ENCODE results near the gene GRIK4.

GRIK4 gene

GRCh38 chr11:120655589-120655988, 144.0 kb downstream of the GRIK4 start:
- H3K27me3 ChIP-seq (ENCODE audit: insufficient read depth, poor library complexity, severe bottlenecking) = no peaks in the 10 kb centered on the region
- no peak overlapping the region for H3K4me3 ChIP-seq (ENCODE audit: severe bottlenecking)
- H3K4me1 ChIP-seq (ENCODE audit: insufficient read depth, poor library complexity, severe bottlenecking) = no peaks in the 10 kb centered on the region
- ATAC-seq (ENCODE audit: low read depth) = no peak
- no peak overlapping the region for H3K27ac ChIP-seq (ENCODE audit: poor library complexity, severe bottlenecking)
- no peak for TF ChIP-seq CTCF (IDR thresholded peaks at IDR 0.05; ENCODE audit: poor library complexity, severe bottlenecking)
- no peaks in the 10 kb centered on the region for H3K36me3 ChIP-seq (ENCODE audit: low read depth)
- no peaks in the 10 kb centered on the region for H3K9me3 ChIP-seq (ENCODE audit: severe bottlenecking)
- no peak for DNase-seq (ENCODE audit: low spot score)

- no peaks in the 10 kb centered on the region for H3K4me1 ChIP-seq (ENCODE audit: insufficient read depth, poor library complexity, severe bottlenecking)
- H3K4me3 ChIP-seq (ENCODE audit: severe bottlenecking) = no peak overlapping the region
- no peak overlapping the region for H3K27ac ChIP-seq (ENCODE audit: poor library complexity, severe bottlenecking)
- H3K27me3 ChIP-seq (ENCODE audit: insufficient read depth, poor library complexity, severe bottlenecking) = peaks cover under 1% of the 10 kb centered on the region
- DNase-seq (ENCODE audit: low spot score) (no peak), ATAC-seq (ENCODE audit: low read depth) (no peak)
- H3K36me3 ChIP-seq (ENCODE audit: low read depth) = no peaks in the 10 kb centered on the region
- no peak for TF ChIP-seq CTCF (IDR thresholded peaks at IDR 0.05; ENCODE audit: poor library complexity, severe bottlenecking)
- H3K9me3 ChIP-seq (ENCODE audit: severe bottlenecking) = no peaks in the 10 kb centered on the region
Observed at GRCh38 chr11:120657306-120658070, 145.9 kb downstream of the GRIK4 start.

GRCh38 chr11:120658071-120658423, 146.5 kb downstream of the GRIK4 start:
- DNase-seq (ENCODE audit: low spot score) = no peak
- ATAC-seq (ENCODE audit: low read depth) = no peak
- no peaks in the 10 kb centered on the region for H3K36me3 ChIP-seq (ENCODE audit: low read depth)
- H3K27me3 ChIP-seq (ENCODE audit: insufficient read depth, poor library complexity, severe bottlenecking) = peaks cover 4% of the 10 kb centered on the region
- no peaks in the 10 kb centered on the region for H3K9me3 ChIP-seq (ENCODE audit: severe bottlenecking)
- H3K4me3 ChIP-seq (ENCODE audit: severe bottlenecking) = no peak overlapping the region
- no peak overlapping the region for H3K27ac ChIP-seq (ENCODE audit: poor library complexity, severe bottlenecking)
- H3K4me1 ChIP-seq (ENCODE audit: insufficient read depth, poor library complexity, severe bottlenecking) = no peaks in the 10 kb centered on the region
- TF ChIP-seq CTCF (IDR thresholded peaks at IDR 0.05; ENCODE audit: poor library complexity, severe bottlenecking) = no peak

- TF ChIP-seq CTCF (IDR thresholded peaks at IDR 0.05; ENCODE audit: poor library complexity, severe bottlenecking) = no peak
- Histone ChIP-seq H3K27me3 (ENCODE audit: insufficient read depth, poor library complexity, severe bottlenecking) (peaks cover 4% of the 10 kb centered on the region), H3K9me3 (ENCODE audit: severe bottlenecking) (no peaks in the 10 kb centered on the region), H3K4me1 (ENCODE audit: insufficient read depth, poor library complexity, severe bottlenecking) (no peaks in the 10 kb centered on the region), H3K36me3 (ENCODE audit: low read depth) (no peaks in the 10 kb centered on the region), H3K27ac (ENCODE audit: poor library complexity, severe bottlenecking) (no peak overlapping the region), H3K4me3 (ENCODE audit: severe bottlenecking) (no peak overlapping the region)
- no peak for ATAC-seq (ENCODE audit: low read depth)
- DNase-seq (ENCODE audit: low spot score) = no peak
Observed at GRCh38 chr11:120659076-120659475, 147.5 kb downstream of the GRIK4 start.

GRCh38 chr11:120660024-120660565, 148.5 kb downstream of the GRIK4 start:
- Histone ChIP-seq H3K4me3 (ENCODE audit: severe bottlenecking) (no peak overlapping the region), H3K27ac (ENCODE audit: poor library complexity, severe bottlenecking) (no peak overlapping the region), H3K36me3 (ENCODE audit: low read depth) (no peaks in the 10 kb centered on the region), H3K4me1 (ENCODE audit: insufficient read depth, poor library complexity, severe bottlenecking) (no peaks in the 10 kb centered on the region), H3K27me3 (ENCODE audit: insufficient read depth, poor library complexity, severe bottlenecking) (peaks cover 11% of the 10 kb centered on the region), H3K9me3 (ENCODE audit: severe bottlenecking) (no peaks in the 10 kb centered on the region)
- no peak for TF ChIP-seq CTCF (IDR thresholded peaks at IDR 0.05; ENCODE audit: poor library complexity, severe bottlenecking)
- no peak for DNase-seq (ENCODE audit: low spot score)
- no peak for ATAC-seq (ENCODE audit: low read depth)

Measured in RWPE2 (cell line).